ENCODE measurements around the gene NPDC1. TPM values are rescaled to one million over a fixed set of nuclear protein-coding genes. Genes with fewer than 3 reads are reported as not detected.

NPDC1 gene
- total RNA-seq = 10 to 100 TPM; 35.5 to 41.4 TPM

GRCh38 chr9:137046088-137046787 lies at the start of gene NPDC1:
NPDC1 (minus strand) TSS chr9:137046177; CDS start chr9:137045989, 188 bp downstream.
- H3K9me3 Mint-ChIP-seq = no peaks in the 10 kb centered on the region
- CTCF ChIA-PET = interaction anchor here (0.6 to 3.3 kb wide), 38 partner anchors 8 to 319 kb away, joined by 3 to 59 read pairs (median 4); partner anchors contain the start of genes ABCA2, ANAPC2, DPP7 and FUT7
- peaks cover 32% of the 10 kb centered on the region for H3K27me3 Mint-ChIP-seq
- H3K36me3 Mint-ChIP-seq (ENCODE audit: low read depth) = no peaks in the 10 kb centered on the region
- H3K4me3 Mint-ChIP-seq = peak within 1 kb of the TSS; percentile 70
- peak within 1 kb of the TSS; percentile 54 for H3K27ac Mint-ChIP-seq
- peak; percentile 86 for DNase-seq
- peaks cover 19% of the 10 kb centered on the region for H3K4me1 Mint-ChIP-seq
- POLR2A ChIA-PET = no interaction called here

- peak overlapping the region; percentile 72 for H3K27ac Mint-ChIP-seq
- no peaks in the 10 kb centered on the region for H3K27me3 Mint-ChIP-seq
- CTCF ChIA-PET = interaction anchor here (1.0 to 1.6 kb wide), 5 partner anchors 10 to 247 kb away, joined by 3 read pairs; partner anchors contain the start of genes AJM1 and UAP1L1
- no peak overlapping the region for H3K4me3 Mint-ChIP-seq
- DNase-seq = no peak
- H3K9me3 Mint-ChIP-seq = no peaks in the 10 kb centered on the region
- POLR2A ChIA-PET = no interaction called here
- peaks cover 39% of the 10 kb centered on the region for H3K4me1 Mint-ChIP-seq
- peaks cover 32% of the 10 kb centered on the region for H3K36me3 Mint-ChIP-seq (ENCODE audit: low read depth)
These were observed 43.4 kb upstream of the NPDC1 start for GRCh38 chr9:137089232-137089947.

GRCh38 chr9:137088121-137088520 lies 42.1 kb upstream of the NPDC1 start:
- Mint-ChIP-seq H3K27ac (peak overlapping the region; percentile 91), H3K27me3 (no peaks in the 10 kb centered on the region), H3K36me3 (ENCODE audit: low read depth) (peaks cover 34% of the 10 kb centered on the region), H3K4me3 (peak overlapping the region; percentile 85), H3K4me1 (peaks cover 45% of the 10 kb centered on the region), H3K9me3 (no peaks in the 10 kb centered on the region)
- ChIA-PET POLR2A (interaction anchor here (0.6 kb wide), 1 partner anchor 20 kb away, joined by 3 read pairs; no protein-coding TSS in a partner anchor), CTCF (interaction anchor here (0.6 to 2.9 kb wide), 9 partner anchors 7 to 358 kb away, joined by 3 to 26 read pairs (median 5); partner anchors contain the start of genes AJM1, C8G and FBXW5)
- DNase-seq = no peak

GRCh38 chr9:137087409-137087925 lies 41.5 kb upstream of the NPDC1 start:
- H3K27me3 Mint-ChIP-seq = no peaks in the 10 kb centered on the region
- peaks cover 28% of the 10 kb centered on the region for H3K36me3 Mint-ChIP-seq (ENCODE audit: low read depth)
- ChIA-PET CTCF (interaction anchor here (0.6 to 2.9 kb wide), 19 partner anchors 8 to 357 kb away, joined by 3 to 26 read pairs (median 5); partner anchors contain the start of genes AJM1, C8G, FBXW5 and NPDC1), POLR2A (interaction anchor here (0.6 to 1.8 kb wide), 4 partner anchors 17 to 153 kb away, joined by 3 to 16 read pairs (median 7); partner anchors contain the start of genes SAPCD2 and TUBB4B)
- H3K4me3 Mint-ChIP-seq = peak overlapping the region; percentile 85
- peaks cover 44% of the 10 kb centered on the region for H3K4me1 Mint-ChIP-seq
- no peaks in the 10 kb centered on the region for H3K9me3 Mint-ChIP-seq
- DNase-seq = no peak
- peak overlapping the region; percentile 91 for H3K27ac Mint-ChIP-seq

- H3K9me3 Mint-ChIP-seq = no peaks in the 10 kb centered on the region
These were observed 40.8 kb upstream of the NPDC1 start, which contains the start of gene MAN1B1 for GRCh38 chr9:137086531-137087408. MAN1B1 (plus strand) TSS chr9:137086985; CDS start chr9:137087000, 15 bp downstream.

GRCh38 chr9:137085920-137086530 lies 40.0 kb upstream of the NPDC1 start:
- POLR2A ChIA-PET = interaction anchor here (1.1 to 1.8 kb wide), 3 partner anchors 10 to 32 kb away, joined by 4 to 16 read pairs (median 5); partner anchors contain the start of gene SAPCD2
- Mint-ChIP-seq H3K27me3 (no peaks in the 10 kb centered on the region), H3K4me3 (peak overlapping the region; percentile 80), H3K36me3 (ENCODE audit: low read depth) (peaks cover 29% of the 10 kb centered on the region), H3K9me3 (no peaks in the 10 kb centered on the region), H3K4me1 (peaks cover 44% of the 10 kb centered on the region), H3K27ac (peak overlapping the region; percentile 97)
- CTCF ChIA-PET = interaction anchor here (0.5 to 2.9 kb wide), 17 partner anchors 9 to 298 kb away, joined by 3 to 26 read pairs (median 4); partner anchors contain the start of genes AJM1, NPDC1, NRARP and UAP1L1
- peak; percentile 31 for DNase-seq

More at GRCh38 chr9:137086531-137087408, 40.8 kb upstream of the NPDC1 start, which contains the start of gene MAN1B1:
- Mint-ChIP-seq H3K4me1 (peaks cover 44% of the 10 kb centered on the region), H3K27me3 (no peaks in the 10 kb centered on the region), H3K36me3 (ENCODE audit: low read depth) (peaks cover 28% of the 10 kb centered on the region), H3K27ac (peak within 1 kb of the TSS; percentile 97), H3K4me3 (peak within 1 kb of the TSS; percentile 85)
- ChIA-PET POLR2A (interaction anchor here (0.6 to 1.8 kb wide), 8 partner anchors 9 to 155 kb away, joined by 3 to 16 read pairs (median 4); partner anchors contain the start of genes SAPCD2 and TUBB4B), CTCF (interaction anchor here (0.6 to 2.9 kb wide), 24 partner anchors 9 to 1619 kb away, joined by 3 to 26 read pairs (median 3); partner anchors contain the start of genes AJM1, NPDC1, NRARP and SLC34A3)
- peak; percentile 100 for DNase-seq

GRCh38 chr9:137084526-137084925 lies 38.5 kb upstream of the NPDC1 start:
- ChIA-PET POLR2A (no interaction called here), CTCF (interaction anchor here (1.1 to 2.0 kb wide), 4 partner anchors 11 to 50 kb away, joined by 4 to 6 read pairs (median 4); partner anchors contain the start of gene SAPCD2)
- H3K4me1 Mint-ChIP-seq = peaks cover 41% of the 10 kb centered on the region
- DNase-seq = no peak
- H3K4me3 Mint-ChIP-seq = no peak overlapping the region
- no peak overlapping the region for H3K27ac Mint-ChIP-seq
- no peaks in the 10 kb centered on the region for H3K9me3 Mint-ChIP-seq
- H3K36me3 Mint-ChIP-seq (ENCODE audit: low read depth) = peaks cover 27% of the 10 kb centered on the region
- H3K27me3 Mint-ChIP-seq = no peaks in the 10 kb centered on the region

GRCh38 chr9:137083394-137084004 lies 37.5 kb upstream of the NPDC1 start:
- no peak for DNase-seq
- Mint-ChIP-seq H3K36me3 (ENCODE audit: low read depth) (peaks cover 17% of the 10 kb centered on the region), H3K27ac (peak overlapping the region; percentile 64), H3K4me1 (peaks cover 32% of the 10 kb centered on the region), H3K4me3 (no peak overlapping the region), H3K27me3 (no peaks in the 10 kb centered on the region), H3K9me3 (no peaks in the 10 kb centered on the region)
- ChIA-PET POLR2A (no interaction called here), CTCF (interaction anchor here (1.1 to 2.0 kb wide), 5 partner anchors 12 to 153 kb away, joined by 3 to 6 read pairs (median 4); partner anchors contain the start of gene SAPCD2)

- ChIA-PET POLR2A (no interaction called here), CTCF (interaction anchor here (1.2 to 2.0 kb wide), 4 partner anchors 13 to 154 kb away, joined by 3 to 5 read pairs (median 4); partner anchors contain the start of gene SAPCD2)
- Mint-ChIP-seq H3K36me3 (ENCODE audit: low read depth) (peaks cover 14% of the 10 kb centered on the region), H3K9me3 (no peaks in the 10 kb centered on the region), H3K27me3 (no peaks in the 10 kb centered on the region), H3K27ac (no peak overlapping the region), H3K4me3 (no peak overlapping the region), H3K4me1 (peaks cover 26% of the 10 kb centered on the region)
- DNase-seq = no peak
These were observed 36.9 kb upstream of the NPDC1 start for GRCh38 chr9:137082925-137083290.

- Mint-ChIP-seq H3K4me3 (no peak overlapping the region), H3K9me3 (no peaks in the 10 kb centered on the region), H3K27ac (no peak overlapping the region), H3K27me3 (no peaks in the 10 kb centered on the region), H3K36me3 (ENCODE audit: low read depth) (peaks cover 14% of the 10 kb centered on the region), H3K4me1 (peaks cover 21% of the 10 kb centered on the region)
- DNase-seq = no peak
- ChIA-PET POLR2A (interaction anchor here (0.6 kb wide), 1 partner anchor 179 kb away, joined by 4 read pairs; no protein-coding TSS in a partner anchor), CTCF (interaction anchor here (0.8 to 2.5 kb wide), 4 partner anchors 11 to 154 kb away, joined by 3 to 9 read pairs (median 4); partner anchors contain the start of gene SAPCD2)
These were observed 36.4 kb upstream of the NPDC1 start for GRCh38 chr9:137082222-137082924.

Measured in activated CD4-positive, alpha-beta T cell treated with anti-CD3 and anti-CD28 coated beads, Interleukin-2, amount 10 ng/mL, durations not matched to agents 7 days and 5 days (primary cell).